GM19438 (cell line): Measurements from ENCODE around the gene CRTC3.
"Not testable (repeated sequence)": the region's sequence is repeated elsewhere in the genome, so short reads cannot be mapped to it uniquely, and the experiment has no call there.

ENCODE experiments used
- ATAC-seq: cut with Tn5 transposase; IDR thresholded peaks from one replicate; pipeline ENCODE4 v1.9.1; 2021; ENCODE audit warnings: low read depth; ENCODE audit not compliant: unreplicated experiment

CRTC3 gene

DNA sequence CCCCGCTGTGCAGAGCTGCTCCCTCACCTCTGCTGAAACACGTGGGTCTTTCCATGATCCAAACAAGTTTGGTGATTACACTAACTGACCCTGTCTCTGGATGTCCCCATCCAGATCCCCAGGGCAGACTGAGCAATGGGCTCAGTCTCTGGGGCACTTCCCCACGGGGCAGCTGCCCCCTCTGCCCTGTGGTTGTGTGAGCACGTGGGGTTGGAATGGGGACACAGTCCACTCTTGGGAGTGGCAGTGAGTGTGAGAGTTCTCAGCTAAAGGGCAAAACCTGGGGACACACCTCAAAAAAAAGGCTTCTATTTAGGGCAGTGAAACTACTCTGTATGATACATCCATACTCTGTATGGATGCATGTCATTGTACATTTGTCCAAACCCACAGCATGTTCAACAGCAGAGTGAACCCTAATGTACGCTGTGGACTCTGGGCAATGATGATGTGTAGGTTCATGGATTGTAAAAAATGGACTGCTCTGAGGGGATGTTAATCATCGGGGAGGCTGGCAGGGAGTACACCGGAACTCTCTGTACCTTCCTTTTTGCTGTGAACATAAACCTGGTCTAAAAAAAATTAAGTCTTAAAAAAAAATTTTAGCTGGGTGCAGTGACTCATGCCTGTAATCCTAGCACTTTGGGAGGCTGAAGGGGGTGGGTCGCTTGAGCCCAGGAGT lies 137.5 kb downstream of the CRTC3 start:
- no peak for ATAC-seq

DNA sequence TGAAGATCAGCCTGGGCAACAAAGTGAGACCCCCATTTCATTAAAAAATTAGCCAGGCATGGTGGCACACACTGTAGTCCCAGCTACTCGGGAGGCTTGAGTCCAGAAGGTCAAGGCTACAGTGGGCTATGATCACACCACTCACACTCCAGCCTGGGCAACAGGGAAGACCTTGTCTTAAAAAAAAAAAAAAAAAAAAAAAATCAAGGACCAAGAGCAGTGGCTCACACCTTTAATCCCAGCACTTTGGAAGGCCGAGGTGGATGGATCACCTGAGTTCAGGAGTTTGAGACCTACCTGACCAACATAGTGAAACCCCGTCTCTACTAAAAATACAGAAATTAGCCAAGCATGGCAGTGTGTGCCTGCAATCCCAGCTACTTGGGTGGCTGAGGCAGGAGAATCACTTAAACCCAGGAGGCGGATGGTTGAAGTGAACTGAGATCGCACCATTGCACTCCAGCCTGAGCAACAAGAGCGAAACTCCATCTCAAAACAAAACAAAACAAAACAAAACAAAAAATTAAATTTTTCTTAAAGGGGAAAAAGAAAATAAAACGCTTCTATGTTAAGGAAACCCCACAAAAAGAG lies 138.1 kb downstream of the CRTC3 start:
- not testable (repeated sequence) for ATAC-seq

DNA sequence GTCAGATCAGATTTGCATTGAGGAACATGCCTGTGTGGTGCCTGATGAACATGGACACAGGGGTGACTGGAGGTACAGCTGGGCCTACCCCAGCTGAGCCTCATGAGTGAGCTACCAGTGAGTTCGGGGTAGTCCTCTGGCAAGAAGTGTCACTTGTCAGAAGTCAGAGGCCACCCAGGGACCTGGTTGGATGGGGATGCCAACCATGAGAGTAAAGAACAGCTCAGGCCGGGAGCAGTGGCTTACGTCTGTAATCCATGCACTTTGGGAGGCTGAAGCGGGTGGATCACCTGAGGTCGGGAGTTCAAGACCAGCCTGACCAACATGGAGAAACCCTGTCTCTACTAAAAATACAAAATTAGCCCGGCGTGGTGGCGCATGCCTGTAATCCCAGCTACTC lies 140.9 kb downstream of the CRTC3 start:
- ATAC-seq: not testable (repeated sequence)

DNA sequence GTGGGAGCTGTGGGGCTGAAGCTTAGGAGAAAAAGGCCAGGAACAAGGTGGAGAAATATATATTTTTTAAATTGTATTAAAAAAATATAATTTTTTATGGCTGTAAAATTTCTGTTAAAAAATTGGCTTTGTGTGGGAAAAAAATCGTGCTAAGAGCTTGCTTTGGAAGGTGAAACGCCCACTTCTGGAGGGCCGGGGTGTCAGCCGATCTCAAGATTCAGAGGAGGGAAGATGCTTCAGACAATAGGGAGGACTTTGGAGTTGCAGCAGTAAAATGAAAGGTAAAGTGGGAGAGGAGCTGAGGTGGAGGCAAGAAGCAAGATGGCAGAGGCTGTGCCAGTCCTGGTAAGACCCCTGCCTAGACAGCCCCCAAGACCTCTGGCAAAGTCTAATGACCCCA lies 141.5 kb downstream of the CRTC3 start:
- no peak for ATAC-seq

DNA sequence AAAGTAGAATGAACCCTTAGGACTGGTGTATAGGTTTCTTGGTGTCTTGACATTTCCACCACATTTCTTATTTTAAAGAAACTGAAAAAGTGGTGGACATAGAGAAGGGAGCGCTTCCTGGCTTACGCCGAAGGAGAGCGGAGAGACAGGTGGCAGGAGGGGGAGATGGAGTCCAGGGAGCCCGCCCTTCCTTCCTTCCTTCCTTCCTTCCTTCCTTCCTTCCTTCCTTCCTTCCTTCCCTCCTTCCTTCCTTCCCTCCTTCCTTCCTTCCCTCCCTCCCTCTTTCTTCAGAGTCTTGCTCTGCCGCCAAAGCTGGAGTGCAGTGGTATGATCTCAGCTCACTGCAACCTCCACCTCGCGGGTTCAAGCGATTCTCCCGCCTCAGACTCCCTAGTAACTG lies 143.6 kb downstream of the CRTC3 start:
- ATAC-seq: not testable (repeated sequence)

DNA sequence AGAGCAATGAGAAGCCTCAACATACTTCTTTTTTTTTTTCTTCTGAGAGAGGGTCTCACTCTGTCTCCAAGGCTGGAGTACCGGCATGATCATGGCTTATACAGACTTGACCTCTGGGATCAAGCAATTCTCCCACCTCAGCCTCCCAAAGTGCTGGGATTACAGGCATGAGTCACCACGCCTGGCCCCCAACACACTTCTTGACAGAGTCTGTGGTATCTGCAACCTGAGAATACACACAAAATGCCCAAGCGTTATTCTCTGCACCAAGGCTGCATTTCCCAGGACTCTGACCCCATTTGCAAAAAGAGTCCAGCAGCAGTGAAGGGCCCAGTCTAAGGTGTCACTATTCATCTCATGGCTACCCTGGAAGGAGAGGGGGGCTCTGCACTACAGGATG lies 144.8 kb downstream of the CRTC3 start:
- ATAC-seq: no peak

DNA sequence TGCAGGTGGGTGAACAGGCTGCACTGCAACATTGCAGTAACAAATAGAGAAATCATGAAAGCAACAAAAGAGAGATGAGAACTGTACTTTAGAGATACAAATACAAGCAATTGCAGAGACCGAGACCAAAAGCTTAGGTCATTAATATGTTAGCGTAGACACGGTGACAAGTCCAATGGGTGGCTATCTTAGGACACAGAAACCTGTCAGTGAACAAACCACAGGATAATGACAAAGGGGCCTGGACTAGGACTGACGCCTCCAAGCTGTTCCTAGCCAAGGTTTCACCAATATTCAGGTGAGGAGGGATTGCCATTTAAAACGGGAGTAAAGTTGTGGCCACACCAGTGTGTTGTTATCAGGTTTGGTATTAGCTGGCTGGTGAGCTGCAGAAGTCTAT lies 145.7 kb downstream of the CRTC3 start:
- ATAC-seq: no peak

DNA sequence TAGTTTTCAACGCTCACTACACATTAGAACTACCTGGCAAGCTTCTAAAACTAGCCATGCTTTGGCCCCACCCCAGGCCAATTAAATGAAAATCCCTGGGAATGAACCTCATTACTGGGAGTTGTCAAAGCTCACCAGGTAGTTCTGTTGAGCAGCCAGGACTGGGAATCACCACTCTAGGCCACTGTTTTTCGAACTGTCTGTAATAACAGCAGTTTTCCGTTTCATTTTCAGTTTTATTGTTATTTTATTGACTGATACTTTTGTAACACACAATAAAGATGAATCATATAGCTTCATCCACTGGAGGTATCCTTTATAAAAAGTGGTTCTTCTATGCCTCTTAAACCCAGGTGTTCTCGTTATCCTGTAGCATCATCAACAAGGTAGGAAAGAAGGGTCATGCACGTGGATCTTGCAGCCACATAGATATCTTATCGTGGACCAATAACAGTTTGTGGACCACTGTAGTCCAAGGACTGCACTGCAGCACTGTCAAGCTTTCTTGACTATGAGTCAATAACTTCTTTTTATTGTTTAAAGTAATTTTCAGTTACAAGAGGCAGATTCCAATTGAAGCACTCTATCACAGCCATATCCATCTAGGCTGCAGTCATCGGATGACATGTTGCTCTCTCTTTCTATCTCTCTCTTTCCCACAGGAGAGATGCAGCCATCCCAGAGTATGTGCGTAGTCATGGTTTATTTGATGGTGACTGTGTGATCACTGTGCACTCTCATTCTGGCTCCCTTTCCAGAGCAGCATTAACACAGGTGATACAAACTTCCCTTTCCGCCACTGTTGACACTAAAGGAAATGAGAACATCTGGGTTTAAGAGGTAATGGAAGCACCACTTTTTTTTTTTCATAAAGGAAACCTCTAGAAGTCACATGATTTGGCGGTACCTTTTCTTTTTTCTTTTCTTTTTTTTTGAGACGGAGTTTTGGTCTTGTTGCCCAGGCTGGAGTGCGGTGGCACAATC lies 148.4 kb downstream of the CRTC3 start:
- ATAC-seq: no peak

DNA sequence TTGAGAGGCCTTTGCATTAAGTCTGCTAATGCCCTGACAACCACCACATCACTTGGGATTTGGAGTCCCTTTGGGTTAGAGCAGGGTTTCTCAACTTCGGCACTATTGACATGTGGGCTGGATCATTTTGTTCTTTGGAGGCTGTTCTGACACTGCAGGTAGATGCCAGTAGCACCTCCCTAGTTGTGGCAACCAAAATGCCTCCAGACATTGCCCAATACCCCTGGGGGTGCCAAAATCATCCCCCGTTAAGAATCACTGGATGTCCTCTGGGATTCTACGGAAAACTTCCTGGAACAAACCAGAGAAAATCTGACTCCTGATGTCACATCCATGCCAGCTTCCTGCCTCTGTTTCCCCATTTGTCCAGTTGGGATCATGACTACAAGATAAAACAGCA lies 150.2 kb downstream of the CRTC3 start:
- no peak for ATAC-seq

DNA sequence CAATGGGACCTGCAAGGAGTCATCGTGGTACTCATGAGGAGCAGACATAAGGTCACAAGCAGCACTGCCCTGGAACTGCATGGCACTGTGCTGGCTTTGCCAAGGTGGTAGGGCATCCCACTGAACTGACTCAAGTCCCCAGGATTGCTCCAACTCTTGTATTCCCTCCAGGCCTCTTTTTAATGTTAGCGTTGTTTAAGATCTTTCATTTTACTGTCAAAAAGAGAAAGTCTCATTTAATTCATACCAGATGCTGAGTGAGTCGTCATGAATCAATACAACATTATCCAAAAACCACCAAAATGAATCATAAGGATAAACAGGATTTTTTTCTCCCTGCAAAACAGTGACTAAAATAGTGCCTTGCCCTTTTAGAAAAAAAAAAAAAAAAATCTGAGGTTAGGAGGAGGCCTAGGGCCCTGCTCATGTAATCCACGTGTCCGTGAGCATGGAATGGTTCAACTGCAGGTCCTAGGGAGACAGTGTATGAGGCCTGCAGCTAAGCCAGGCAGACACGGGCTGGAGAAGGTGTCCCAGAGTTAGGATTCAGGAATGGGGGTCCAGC lies 150.7 kb downstream of the CRTC3 start:
- no peak for ATAC-seq

DNA sequence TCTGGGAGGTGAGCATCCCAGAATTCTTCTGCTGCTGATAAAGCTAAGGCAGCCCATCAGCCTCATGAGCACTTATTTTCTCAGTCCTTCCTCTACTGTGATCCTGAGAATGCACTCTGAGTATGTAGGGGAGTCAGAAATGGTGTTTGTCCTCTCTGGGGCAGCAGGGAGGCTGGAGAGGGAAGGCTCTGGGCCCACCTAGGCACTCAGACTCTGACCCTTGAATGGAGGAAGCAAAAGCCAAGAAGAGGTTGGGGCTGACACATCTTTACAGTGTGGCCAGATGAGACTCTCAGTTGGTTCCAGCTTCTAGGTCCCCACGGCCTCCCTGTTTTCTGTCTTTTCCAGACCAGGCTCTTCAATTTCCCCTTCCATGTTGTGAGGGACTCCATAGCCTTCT lies 151.3 kb downstream of the CRTC3 start:
- no peak for ATAC-seq

DNA sequence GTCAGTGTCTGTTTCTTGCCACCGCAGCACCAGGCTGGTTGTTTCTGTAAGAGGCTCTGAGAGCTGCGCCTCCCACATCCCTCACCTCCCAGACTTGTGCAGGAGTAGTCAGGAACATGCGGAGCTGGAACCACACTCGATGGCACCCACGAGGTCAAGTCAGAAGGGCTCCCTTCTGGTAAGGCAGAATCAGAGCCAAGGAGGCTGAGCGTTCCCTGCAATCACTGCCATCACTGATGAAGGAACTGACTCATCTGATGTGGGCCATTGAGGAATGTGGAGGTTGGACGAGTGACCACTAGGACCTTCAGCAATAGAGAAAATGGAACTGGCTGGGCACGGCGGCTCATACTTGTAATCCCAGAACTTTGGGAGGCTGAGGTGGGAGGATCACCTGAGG lies 151.8 kb downstream of the CRTC3 start:
- no peak for ATAC-seq

DNA sequence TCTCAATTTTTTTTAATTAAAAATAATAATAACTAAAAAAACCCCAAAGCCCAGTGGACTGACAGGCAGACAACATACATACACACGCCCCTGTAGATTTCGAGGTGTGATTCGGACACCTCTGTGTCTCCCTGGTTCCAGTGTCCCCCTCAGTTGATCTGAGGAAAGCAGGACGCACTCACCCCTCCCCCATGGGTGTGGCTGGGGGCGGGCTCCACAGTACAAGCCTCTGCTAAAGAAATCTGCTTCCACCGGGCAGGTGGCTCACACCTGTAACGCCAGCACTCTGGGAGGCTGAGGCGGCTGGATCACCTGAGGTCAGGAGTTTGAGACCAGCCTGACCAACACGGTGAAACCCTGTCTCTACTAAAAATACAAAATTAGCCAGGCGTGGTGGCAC lies 153.6 kb downstream of the CRTC3 start:
- ATAC-seq: no peak

DNA sequence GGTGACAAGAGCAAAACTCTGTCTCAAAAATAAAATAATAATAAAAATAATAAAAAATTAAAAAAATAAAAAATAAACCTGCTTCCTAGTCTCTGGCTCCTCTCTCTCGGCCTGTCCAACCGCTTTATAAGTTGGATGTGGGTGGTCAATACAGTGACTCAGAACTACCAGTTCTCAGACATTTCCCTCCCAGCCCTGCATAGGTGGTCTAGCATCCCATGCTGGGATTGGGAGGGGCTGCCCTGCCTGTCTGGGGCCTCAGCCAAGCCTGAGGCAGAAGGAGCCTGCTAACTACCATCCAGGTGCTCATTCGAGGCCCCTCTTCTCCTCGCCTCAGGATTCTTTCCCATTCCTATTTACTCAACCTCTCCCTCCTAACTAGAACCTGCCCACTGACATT lies 154.2 kb downstream of the CRTC3 start:
- no peak for ATAC-seq

DNA sequence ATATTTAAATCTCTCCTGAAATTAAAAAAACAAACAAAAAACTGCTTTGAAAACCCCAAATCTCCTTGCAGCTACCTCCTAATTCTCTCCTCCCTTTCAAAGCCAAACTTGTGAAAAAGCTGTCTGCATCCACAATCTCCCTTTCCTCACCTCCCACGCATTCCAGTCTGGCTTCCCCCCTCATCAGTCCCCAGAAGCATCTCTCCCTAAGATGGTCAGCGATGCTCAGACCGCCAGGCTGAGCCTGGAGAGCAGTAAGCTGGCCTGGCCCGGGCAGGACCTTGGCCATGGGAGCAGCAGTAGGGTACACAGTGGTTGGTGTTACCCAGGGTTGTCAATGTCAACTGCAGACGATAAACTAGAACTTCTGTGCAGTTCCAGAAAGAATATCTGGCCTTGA lies 154.6 kb downstream of the CRTC3 start:
- no peak for ATAC-seq

DNA sequence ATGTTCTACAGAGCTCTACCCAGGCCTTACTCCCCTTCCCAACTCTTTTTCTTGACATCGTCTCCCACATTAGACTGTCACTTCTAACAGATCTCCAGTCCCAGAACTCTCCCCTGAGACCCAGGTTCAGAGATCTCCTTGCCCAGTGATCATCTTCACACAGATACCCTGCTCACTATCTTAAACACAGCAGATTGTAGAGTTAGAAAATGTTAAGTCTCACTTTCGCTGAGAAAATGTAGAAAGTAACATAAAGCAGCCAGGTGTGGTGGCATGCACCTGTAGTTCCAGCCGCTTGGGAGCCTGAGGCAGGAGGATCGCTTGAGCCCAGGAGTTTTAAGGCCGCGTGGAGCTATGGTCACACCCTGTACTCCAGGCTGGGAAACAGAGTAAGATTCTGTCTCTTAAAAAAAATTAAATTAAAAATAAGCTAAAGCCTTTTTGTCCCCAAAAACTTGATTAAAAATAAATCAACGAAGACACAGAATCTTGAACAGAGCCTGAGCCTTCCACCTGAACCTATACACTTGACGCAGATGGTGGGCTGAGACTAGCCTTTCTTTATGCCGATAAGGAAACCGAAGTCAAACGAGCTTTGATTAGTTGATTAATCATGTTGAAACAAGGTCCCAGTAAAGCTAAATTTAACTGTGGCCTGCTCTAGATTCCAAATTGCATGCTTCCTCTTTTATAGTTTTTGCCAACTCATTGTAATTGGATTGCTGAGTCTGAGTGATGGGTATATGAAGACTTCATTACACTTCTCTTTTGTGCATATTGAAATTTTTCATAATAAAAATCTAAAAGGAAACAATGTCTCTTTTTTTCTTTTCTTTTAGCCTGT lies 156.1 kb downstream of the CRTC3 start:
- peak; percentile 21 for ATAC-seq

DNA sequence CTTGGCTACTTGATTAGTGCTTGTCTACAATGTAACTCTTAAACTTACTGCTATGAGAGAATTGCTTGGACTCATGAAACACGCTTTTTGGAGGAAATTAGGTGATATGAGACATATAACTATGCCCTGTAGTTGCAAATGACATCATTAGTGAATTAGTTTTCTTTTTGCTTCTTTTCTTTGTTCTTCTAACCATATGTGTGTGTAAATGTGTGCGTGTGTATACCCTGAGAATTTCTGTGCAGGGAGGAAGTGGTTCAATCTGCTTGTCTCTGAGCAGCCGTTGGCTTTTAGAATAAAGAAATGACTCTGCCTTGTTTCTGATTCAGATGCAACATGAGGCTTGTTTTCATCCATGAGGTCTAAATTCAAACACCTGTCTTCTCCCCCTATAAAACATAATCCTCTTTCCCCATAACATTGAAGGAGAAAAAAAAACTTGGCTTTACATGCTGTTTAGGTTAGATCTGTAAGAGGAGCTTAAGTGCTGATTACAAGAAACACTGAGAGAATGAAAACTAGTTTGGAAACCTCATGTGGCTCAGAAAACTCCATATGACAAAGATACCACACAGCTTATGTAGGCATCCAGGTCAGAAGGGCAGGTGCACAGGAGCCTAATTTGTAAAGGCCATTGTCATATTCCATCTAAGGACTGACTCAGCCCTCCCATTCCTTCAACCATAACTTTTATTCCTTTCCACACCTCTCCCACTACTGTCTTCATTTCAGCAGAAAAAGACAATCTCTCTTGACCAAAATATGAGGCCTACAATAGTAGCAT lies 156.9 kb downstream of the CRTC3 start:
- ATAC-seq: peak; percentile 79

DNA sequence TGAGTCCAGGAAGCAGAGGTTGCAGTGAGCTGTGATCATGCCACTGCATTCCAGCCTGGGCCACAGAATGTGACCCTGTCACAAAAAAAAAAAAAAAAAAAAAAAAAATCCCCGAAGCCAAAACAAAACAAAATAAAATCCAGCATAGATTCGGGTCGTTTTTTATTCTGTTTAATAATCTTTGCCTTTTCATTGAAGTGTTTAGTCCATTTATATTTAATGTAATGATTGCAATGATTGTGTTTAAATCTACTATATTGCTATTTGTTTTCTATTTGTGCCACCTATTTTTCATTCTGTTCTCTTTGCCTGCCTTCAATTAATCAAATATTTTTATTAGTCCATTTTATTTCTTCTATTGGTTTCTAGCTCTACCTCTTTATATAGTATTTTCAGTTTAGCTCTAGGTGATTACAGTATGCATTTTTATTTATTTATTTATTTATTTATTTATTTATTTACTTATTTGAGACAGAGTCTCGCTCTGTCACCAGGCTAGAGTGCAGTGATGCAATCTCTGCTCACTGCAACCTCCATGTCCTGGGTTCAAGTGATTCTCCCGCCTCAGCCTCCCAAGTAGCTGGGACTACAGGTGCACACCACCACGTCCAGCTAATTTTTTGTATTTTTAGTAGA lies 159.7 kb downstream of the CRTC3 start:
- ATAC-seq: not testable (repeated sequence)

DNA sequence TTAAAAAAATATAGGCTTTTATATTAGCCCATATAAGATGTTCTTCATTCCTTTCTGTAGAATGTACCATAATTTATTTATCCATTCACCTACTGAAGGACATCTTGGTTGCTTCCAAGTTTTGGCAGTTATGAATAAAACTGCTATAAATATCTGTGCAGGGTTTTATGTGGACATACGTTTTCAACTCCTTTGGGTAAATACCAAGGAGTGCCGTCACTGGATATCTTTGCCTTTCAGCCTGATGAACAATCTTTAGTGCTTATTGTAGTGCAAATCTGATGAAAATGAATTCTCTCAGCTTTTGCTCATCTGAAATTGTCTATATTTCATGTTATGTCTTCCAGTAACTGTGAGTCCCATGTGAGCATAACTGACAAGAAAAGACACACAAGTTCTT lies 160.9 kb downstream of the CRTC3 start:
- no peak for ATAC-seq
